ENCODE data around the gene SH3RF1. TPM values are rescaled to one million over a fixed set of nuclear protein-coding genes. Genes with fewer than 3 reads are reported as not detected.

Gene SH3RF1
- total RNA-seq, 2 experiments from 2014 or later, result 0.91 to 1.4 TPM

DNA sequence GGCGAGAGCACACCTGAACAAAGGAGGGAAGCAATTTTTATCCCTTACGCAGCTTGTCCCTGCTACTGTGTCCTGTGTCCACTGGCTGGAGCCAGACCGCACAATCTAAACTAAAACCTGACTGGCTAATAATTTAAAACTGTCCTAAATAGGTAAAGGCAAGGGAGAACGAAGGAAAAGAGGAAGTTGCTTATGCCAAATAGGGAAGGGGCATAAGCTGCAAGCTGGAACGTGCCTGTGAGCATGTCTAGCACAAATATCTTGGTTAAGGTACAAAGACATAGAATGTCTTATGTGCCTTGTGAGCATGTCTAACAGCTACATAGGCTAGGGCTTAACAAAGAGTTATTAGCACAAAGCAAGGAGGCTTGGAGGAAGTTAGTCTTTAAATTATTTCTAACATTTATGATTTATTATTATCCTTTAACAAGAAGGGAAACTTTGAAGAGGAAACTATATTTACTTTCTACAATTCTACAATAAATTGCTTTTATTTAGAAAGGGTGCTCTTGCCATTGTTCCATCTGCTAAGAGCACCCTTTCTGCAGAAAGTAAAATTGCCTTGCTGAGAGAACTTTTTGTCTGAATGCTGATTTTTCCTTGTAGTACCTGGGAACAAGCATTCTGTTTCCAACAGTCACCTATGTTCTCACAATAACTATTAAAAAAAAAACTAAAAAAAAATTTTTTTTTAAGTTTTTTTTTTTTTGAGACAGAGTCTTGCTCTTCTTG is 180.1 kb downstream of the SH3RF1 start:
- ChIA-PET CTCF (no interaction called here), POLR2A (no interaction called here)

DNA sequence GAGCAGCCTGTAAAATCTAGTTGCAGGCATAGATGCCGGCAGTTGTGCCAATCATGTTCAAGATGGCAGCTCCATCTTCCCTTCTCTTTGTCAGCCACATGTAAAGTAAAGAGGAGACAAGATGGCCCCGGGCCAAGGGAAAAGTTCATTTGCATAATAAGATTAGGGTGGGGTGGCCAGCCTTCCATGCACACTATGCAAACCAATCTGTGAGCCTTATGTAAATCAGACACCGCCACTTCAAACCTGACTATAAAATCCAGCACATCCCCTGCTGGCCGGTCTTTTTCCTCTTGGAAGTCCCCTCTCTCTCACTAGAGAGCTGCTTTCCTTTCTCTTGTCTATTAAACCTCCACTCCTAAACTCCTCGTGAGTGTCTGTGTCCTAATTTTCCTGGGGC is 181.8 kb downstream of the SH3RF1 start:
- CTCF ChIA-PET, result no interaction called here
- POLR2A ChIA-PET, result no interaction called here

DNA sequence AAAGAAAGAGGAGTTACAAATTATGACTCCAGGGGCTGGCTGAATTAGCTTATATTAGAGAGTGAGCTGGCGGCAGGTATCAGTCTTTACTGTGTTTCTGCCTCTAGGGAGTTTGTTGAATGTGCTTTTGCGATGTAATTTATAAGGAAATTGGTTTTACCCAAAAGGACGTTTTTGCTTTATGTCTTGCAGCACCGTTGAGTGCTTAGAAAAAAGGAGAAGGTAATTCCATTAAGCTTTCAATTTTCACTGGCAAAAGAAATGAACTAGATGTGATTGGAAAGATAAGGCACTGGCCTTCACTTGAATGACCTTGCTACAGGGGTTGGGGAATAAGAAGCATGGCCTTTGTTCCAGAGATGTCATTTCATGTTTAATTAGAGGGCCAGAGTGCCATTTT is 185.8 kb downstream of the SH3RF1 start:
- ChIA-PET POLR2A (no interaction called here), CTCF (no interaction called here)

DNA sequence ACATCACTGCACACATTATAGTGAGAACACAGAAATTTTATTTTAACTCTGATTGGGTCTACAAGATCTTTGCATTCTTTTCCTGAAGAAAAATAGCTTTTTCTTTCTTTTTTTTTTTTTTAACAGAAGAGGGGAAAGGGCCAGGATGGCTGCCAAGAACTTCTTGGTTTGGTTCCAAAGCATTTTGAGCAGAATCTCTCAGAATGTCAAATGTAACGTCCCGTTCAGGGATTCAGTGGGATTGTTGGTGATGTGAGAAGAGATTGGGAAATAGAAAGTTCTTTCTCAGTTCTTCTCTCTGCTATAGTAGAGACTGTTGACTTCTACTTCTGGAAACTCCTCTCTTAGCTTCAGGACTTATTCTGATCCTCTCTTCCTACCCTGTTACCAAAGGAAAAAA is 189.8 kb downstream of the SH3RF1 start:
- ChIA-PET CTCF (no interaction called here), POLR2A (no interaction called here)

DNA sequence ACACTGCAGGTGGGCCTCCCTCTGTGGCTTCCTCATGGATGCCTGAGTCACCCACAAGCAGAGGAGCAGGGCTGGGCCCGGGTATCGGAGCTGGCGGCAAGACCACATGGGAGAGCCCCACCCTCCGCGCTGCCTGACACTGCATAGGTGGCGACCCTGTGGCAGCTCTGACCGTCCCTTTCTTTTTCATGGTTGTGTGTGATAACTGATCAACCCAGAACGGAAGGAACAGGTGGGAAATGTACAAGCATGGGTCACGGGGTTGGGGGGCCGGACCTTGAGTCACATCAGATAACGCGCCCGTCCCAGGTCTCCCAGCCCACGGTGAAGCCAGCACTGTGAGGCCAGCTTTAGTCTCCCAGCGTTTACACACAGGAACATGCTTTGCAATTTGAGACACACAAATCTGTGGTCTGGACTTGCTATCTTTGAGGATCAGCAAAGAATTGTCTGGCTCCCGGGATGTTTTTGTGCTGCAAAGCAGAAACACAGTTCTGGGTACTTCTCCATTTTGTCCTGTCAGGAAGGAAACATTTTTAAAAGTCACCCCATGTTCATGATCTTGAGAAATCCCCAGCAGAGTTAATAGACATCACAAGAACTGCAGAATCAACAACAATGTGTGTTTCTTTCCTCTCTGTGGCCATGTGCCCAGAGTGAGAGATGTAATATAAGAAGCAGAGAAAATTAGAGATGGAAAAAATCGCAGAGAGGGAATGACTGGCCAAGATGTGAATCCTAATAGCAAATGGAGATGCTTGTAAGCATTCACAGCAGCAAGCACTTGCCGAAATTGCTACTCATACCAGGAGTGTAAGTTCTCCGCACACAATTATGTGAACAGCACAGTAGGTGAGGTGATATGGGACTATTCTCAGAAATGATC is 190.6 kb downstream of the SH3RF1 start:
- CTCF ChIA-PET, result no interaction called here

DNA sequence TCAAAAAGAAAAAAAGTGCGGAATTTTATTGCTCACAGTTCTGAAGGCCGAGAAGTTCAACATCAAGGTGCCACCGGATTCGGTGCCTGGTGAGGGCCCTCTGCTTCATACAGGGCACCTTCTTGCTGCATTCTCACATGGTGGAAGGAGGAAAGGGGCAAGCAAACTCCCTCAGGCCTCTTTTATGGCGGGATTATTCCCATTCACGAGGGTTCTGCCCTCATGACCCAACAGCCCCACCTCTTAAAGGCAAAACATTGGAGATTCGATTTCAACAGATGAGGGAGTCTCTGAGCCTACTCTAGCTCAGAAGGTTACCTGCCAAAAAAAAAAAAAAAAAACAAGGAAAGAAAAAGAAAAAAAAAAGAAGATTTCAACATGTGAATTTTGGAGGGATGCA is 196.6 kb downstream of the SH3RF1 start:
- ChIA-PET CTCF (no interaction called here), POLR2A (no interaction called here)

More for the DNA sequence above, 190.6 kb downstream of the SH3RF1 start:
- POLR2A ChIA-PET, result no interaction called here

DNA sequence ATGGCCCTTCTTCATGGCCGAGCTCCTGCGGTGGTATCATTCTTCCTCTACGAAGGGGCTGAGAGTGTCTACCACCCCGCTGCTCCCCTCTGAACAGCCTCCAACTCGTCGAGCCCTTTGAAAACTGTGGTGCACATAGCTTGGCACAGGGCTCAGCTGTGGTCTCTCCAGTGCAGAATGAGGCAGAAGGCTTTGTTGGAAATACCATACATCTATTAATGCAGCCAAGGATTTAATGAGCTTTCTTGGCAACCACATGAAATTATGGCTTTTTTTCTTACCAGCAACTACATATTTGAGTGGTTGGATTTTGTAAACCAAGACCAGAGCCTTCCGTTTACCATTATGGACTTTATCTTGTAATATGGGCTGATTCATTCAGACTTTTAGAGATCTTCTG is 199.0 kb downstream of the SH3RF1 start:
- ChIA-PET POLR2A (no interaction called here), CTCF (no interaction called here)

DNA sequence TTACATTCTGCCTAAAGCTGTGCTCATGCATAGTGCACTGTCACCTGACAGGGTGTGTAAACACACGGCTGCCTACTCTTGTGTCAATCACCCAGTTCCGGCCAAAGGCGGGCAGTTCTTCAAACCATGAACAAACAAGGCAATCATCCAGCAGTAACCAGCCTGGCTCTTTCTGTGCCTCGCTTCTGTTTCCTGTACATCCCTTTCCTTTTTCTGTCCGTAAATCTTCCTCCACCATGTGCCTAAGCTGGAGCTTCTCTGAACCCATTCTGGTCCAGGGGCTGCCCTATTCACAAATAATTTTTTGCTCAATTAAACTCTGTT is 199.9 kb downstream of the SH3RF1 start:
- POLR2A ChIA-PET, result no interaction called here
- CTCF ChIA-PET, result no interaction called here

DNA sequence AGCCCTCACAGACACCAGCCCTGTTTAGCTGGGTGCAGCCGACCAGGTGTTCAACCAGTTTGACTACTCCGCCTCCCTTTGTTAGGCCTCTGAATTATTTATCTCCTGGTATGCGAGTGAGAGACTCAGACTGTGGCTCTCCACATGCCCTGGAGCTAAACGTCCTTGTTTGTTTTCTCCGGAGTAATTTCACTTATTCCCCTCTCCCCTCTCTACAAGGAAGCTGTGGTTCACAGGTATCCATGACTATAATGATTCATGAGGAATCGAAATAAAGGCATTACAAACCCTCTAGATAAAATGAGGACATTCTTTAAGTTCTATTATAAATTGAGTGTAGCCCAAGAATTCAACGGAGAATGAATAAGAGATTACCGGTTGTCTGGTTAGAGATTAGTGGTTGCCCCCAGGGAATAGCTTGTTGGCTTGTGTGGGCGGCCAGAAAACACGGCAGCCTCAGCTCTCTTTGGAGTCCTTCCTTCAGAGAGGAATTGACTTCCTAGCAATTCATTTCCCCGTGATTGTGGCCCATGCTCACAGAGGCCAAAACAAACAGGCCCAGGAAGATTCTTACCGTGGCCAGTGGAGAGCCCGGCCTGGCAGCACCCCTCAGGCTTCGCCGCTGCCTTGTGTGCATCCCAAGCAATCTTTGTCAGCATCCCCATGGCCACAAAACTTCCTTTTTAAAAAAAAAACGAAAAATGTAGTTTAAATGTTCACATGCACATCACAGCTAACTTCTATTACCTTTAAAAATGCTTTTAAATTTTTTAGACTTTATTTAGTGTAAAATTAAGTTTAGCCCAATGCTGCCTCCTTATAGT is 200.5 kb downstream of the SH3RF1 start:
- POLR2A ChIA-PET, result no interaction called here
- CTCF ChIA-PET, result no interaction called here

DNA sequence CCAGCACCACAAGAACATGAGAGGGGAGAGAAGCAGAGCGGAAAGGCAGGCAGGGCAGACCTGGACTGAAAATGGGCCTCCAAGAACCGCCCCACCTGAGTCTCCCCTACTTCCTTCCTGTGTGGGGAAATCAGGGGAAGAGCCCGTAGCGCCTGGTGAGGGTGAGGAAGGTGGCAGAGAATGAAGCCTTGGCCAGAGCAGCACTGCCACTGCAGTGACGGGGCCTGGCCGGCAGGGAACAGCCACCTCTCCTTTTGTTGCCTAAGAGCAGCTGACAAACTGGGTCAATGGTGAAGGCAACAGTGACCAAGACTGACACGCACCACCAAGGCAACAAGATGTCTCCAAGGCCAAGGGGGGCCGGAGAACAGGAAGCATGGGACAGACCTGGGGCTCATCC is 202.3 kb downstream of the SH3RF1 start:
- POLR2A ChIA-PET, result interaction anchor here (0.6 kb wide), 1 partner anchor 488 kb away, joined by 3 read pairs; no protein-coding TSS in a partner anchor
- CTCF ChIA-PET, result no interaction called here

DNA sequence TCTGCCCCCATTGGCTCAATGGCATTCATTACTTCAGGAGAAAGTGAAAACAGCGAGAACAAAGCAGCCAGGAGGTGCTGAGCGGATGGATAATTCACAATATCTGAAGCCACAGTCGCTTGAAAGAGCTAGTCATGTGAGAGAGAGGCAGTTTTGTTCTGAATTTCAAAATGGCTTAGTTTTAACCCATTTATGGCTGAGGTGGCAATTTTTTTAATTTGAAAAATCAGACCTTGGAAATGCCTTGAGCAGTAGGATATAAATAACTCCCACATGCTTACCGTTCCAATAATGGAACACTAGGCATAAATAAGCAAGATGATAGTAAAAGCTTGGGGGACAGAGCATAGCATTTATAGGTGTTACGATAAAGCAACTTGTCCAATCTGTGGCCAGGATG is 203.8 kb downstream of the SH3RF1 start:
- POLR2A ChIA-PET, result no interaction called here
- CTCF ChIA-PET, result no interaction called here

DNA sequence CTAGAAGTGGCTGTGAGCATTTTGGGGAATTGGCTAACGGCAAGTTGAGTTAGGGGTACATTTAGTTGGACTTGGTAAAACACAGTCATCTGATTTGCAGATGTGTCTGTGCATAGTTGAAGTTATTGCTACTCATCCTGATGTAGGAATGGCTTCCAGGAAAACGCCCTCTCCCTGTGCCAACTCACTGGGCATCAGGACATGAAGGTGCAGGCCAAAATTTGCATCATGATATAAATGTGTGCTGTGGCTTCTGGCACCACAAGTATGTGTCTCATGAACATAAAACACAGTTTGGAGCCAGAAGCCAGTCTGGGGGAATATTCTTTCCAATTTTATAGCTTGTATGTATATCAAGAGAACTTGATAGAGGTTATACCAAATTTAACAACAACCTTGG is 206.5 kb downstream of the SH3RF1 start:
- CTCF ChIA-PET, result no interaction called here

DNA sequence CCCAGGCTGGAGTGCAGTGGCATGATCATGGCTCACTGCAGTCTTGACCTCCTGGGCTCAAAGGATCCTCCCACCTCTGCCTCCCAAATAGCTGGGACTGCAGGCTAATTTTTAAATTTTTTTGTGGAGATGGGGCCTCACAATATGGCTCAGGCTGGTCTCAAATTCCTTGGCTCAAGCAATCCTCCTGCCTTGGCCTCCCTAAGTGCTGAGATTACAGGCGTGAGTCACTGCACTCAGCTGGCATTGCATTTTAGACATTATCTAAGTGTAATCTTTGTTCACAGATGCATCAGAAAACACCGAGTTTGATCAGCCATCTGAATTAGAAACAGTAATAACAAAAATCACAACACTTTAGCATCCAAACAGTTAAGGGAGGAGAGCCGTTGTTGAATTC is 207.3 kb downstream of the SH3RF1 start:
- ChIA-PET POLR2A (no interaction called here), CTCF (no interaction called here)

More for the DNA sequence above, 206.5 kb downstream of the SH3RF1 start:
- POLR2A ChIA-PET, result no interaction called here

DNA sequence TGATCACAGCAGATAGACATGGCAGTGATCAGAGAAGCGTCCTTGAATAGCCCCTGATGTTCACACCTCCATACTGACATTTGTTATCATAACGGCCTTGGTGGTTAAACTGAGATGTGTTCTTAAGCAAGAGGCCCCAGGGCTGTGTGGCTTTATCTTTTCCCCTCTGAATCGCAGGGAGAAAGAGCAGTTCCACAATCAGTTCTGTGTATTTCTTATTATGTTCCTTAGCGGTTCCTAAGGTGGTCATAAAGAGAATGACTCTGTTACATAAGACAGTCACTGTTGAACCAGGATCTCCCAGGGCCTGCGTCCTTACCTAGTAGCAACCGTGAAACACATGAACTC is 207.9 kb downstream of the SH3RF1 start:
- POLR2A ChIA-PET, result no interaction called here
- CTCF ChIA-PET, result no interaction called here

DNA sequence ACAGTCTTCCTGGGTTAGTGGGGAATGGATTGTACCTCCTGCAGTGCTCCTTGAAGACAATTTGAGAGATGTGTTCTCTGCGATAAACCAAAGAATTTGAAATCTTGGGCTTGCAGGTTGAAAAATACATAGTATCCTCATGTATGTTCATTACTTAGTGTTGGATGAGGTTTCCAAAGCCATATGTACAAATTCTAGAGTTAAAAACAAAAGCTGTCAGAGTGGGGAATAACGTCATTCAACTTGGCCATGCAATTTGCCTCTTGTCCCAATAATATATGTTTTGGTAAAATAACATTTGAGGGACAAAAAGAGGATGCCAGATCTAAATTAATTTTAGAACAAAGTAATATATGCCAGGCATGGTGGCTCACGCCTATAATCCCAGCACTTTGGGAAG is 209.4 kb downstream of the SH3RF1 start:
- ChIA-PET CTCF (no interaction called here), POLR2A (no interaction called here)

DNA sequence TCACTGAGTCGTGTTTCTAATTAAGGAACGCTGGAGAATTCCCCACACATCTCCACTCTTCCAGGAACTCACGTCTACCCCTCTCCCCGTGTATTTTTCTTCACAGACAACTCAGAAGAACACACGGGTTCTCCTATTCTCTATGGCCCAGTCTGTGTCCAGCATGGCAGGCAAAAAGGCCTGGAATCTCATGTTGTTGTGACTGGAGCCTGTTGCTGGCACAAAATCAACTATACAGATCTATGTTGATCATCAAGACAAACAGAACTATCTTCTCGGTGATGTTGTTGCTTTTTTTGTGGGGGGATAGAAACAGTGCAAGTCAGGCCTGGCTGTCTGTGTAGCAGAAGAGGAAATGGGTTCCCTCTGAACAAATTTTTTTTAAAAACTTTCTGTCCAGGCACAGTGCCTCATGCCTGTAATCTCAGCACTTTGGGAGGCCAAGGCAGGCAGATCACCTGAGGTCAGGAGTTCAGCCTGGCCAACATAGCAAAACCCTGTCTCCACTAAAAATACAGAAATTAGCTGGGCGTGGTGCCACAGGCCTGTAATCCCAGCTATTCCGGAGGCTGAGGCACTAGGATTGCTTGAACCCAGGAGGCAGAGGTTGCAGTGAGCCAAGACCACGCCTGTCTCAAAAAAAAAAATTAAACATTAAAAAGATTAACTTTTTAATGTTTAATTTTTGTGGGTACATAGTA is 210.2 kb downstream of the SH3RF1 start:
- ChIA-PET POLR2A (no interaction called here), CTCF (no interaction called here)

DNA sequence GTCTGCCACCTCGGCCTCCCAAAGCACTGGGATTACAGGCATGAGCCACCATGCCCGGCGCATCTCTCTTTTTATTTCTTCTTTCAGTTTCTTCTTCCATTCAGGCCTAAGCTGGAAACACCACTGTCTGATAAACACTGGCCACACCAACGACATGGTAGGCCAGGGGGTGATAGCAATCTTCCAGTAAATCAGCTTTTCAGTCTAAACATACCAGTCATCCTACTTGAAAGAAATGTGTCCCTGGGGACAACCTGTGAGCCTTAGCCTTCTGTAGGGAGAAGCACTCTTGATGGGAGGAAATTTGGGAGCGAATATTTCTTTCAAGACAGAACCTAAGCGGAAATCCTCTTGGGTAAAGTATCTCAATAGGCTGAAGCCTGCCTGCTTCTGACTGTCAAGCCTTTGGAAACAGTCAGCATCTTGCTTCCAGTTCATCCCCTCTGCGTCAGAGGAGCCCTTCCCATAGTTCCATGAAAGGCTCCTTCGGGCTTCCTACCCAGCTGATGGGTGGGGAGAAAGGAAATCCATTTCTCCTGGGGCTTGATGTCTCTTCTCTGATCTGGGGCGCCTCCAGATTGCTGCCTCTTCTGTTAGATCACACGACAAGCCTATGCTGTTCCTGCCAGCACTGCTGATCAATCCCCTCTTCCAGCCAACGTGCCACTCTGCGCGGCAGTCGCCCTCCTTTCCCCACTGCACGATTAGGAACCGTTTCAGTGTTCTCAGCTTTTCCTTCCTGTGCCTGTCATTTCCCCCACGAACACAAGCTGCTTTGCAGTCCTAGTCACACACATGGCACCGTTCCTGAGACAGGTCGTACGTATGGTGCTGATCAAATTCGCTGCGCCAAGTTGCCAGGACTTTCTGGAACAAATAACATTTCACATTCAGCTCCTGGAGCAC is 211.2 kb downstream of the SH3RF1 start:
- CTCF ChIA-PET, result no interaction called here

DNA sequence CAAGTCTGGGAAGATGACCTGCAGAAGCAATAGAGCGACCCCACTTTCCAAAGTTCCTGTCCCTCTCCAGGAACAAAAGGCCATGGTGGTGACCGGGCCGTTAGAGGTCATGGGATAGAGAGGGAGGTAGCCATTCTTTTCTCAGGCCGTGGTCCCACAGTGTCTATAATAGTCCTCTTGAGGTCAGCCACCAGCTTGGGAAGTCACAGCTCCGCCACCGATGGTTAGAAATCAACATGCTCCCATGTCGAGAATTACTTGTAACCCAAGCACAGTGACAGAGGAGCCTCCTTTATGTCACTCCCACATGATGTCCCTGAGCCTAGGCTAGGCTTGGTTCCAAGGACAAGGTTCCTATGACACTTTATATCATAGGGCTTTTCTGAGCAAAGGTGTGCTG is 212.4 kb downstream of the SH3RF1 start:
- CTCF ChIA-PET, result no interaction called here
- POLR2A ChIA-PET, result no interaction called here

More for the DNA sequence above, 211.2 kb downstream of the SH3RF1 start:
- POLR2A ChIA-PET, result no interaction called here

DNA sequence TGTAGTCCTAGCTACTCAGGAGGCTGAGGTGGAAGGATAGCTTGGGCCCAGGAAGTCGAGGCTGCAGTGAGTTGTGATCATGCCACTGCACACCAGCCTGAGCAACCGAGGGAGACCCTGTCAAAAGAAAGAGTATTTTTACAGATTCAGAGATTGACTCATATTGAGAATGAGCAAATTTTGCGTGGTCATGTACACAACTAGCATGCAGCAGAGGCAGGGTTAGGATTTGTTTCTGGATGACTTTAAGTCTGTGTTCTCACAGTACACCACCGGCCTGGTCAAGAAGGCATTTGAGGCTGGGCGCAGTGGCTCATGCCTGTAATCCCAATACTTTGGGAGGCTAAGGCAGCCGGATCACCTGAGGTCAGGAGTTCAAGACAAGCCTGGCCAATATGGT is 215.9 kb downstream of the SH3RF1 start:
- CTCF ChIA-PET, result no interaction called here

More for the DNA sequence above, 215.9 kb downstream of the SH3RF1 start:
- POLR2A ChIA-PET, result no interaction called here

Data from activated CD8-positive, alpha-beta memory T cell treated with anti-CD3 and anti-CD28 coated beads for 36 hours (primary cell).